Thoracic aorta (tissue), 2 donors: ENCODE results near the gene FRRS1. TPM values are rescaled to one million over a fixed set of nuclear protein-coding genes. Genes with fewer than 3 reads are reported as not detected.
"Not testable (repeated sequence)": the region's sequence is repeated elsewhere in the genome, so short reads cannot be mapped to it uniquely, and the experiment has no call there.

Experiments used
- ATAC-seq: fragments of 150-250 bp; one replicate; pipeline ENCODE4 v1.8.0; 2017; ENCODE audit warnings: low read depth; ENCODE audit not compliant: insufficient number of reproducible peaks, low FRiP score
- DNase-seq: peaks from one replicate; pipeline ENCODE4 v3.0.0-alpha.2; 2020; ENCODE audit warnings: low spot score
- H3K27ac ChIP-seq, 2 donors: fragments of 200-600 bp; sonication (generic); 1 replicate in 1 of 2; 2 replicates in 1 of 2; pipeline ENCODE4 v1.5.1; 2016; ENCODE audit warnings: mild to moderate bottlenecking in 2 of 2, moderate library complexity in 2 of 2
- H3K27me3 ChIP-seq: fragments of 200-600 bp; sonication (generic); replicated peaks from 2 replicates; pipeline ENCODE4 v1.6.0; 2016; ENCODE audit warnings: mild to moderate bottlenecking; ENCODE audit not compliant: insufficient read depth
- H3K36me3 ChIP-seq: fragments of 200-600 bp; sonication (generic); one replicate; pipeline ENCODE4 v1.5.1; 2016
- H3K4me1 ChIP-seq, 2 donors: fragments of 200-600 bp; sonication (generic); 1 replicate in 1 of 2; 2 replicates in 1 of 2; pipeline versions ENCODE4 v1.5.1 to v1.6.0; 2016; ENCODE audit warnings: low read depth in 2 of 2, mild to moderate bottlenecking in 1 of 2; ENCODE audit not compliant: control insufficient read depth in 1 of 2
- H3K4me3 ChIP-seq: fragments of 200-600 bp; sonication (generic); 2 replicates; pipeline ENCODE4 v1.5.1; 2016; ENCODE audit warnings: mild to moderate bottlenecking
- H3K9me3 ChIP-seq: fragments of 200-600 bp; sonication (generic); 2 replicates; pipeline ENCODE4 v1.5.1; 2016
- CTCF ChIP-seq: fragments of 200-600 bp; sonication (generic); IDR thresholded peaks from one replicate; pipeline ENCODE4 v1.5.1; 2019; ENCODE audit warnings: antibody characterized with exemption
- total RNA-seq, 2 donors: library from RNA; depleted of rRNA; stranded (reverse); fragments of >200 nt; gene quantifications; one replicate each; pipeline versions ENCODE4 v1.1.0 to v1.2.3, GENCODE V29; 2016

FRRS1 gene
- total RNA-seq, 2 donors from 2014 or later: 6.1 to 7.6 TPM

DNA sequence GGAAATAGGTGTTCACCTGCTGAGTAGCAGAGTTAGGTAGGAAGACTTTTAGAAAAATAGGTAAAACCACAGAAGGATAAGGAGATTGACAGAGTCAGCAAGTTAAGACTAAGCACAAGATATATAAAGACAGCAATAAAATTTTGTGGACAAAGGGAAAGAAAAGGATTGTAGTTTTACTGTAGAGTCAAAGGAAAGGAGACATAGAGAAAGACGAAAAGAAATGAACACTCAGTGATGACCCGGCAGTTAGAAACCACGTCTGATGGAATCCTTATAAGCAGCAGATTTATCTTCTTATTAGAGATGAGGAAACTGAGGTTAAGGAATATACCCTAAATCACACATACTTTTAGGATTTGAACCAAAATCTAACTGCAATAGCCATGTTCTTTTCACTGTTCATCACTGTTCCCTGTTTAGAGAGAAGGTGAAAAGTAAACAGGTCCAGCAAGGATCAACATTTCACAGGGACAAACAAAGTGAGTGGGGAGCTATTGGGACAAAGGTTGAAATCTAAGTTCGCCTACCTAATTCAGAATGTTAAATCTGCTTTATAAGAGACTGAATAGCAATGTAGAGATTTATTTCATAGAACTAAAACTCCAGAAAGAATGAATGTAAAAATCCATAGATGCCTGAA, 6.8 kb downstream of the FRRS1 start:
- Histone ChIP-seq H3K9me3 (no peaks in the 10 kb centered on the region), H3K27ac (no peak overlapping the region)

DNA sequence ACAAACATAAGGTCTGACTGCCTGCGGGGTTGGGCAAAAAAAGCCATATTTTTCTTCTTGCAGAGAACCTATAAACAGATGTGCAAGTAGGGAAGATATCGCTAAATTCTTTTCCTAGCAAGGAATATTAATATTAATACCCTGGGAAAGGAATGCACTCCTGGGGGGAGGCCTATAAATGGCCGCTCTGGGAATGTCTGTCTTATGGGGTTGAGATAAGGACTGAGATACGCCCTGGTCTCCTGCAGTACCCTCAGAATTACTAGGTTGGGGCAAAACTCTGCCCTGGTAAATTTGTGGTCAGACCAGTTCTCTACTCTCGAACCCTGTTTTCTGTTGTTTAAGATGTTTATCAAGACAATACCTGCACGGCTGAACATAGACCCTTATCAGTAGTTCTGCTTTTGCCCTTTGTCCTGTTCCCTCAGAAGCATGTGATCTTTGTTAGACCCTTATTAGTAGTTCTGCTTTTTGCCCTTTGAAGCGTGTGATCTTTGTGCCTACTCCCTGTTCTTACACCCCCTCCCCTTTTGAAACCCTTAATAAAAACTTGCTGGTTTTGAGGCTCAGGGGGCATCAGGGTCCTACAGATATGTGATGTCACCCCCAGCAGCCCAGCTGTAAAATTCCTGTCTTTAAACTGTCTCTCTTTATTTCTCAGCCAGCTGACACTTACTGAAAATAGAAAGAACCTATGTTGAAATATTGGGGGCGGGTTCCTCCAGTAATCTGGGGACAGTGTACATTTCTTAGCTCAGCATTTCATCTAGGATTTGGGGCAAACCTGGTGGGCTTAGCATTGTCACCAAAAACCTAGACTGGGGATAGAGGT, 7.5 kb downstream of the FRRS1 start:
- ATAC-seq, H3K27me3 ChIP-seq, H3K9me3 ChIP-seq, DNase-seq, H3K36me3 ChIP-seq, H3K4me3 ChIP-seq, H3K27ac ChIP-seq: not testable (repeated sequence)
- H3K4me1 ChIP-seq: peaks cover 5 to 17% of the 10 kb centered on the region in 2 donors

More for the DNA sequence above, 6.8 kb downstream of the FRRS1 start:
- no peak for TF ChIP-seq CTCF
- no peaks in the 10 kb centered on the region for H3K27me3 ChIP-seq
- no peak for ATAC-seq
- H3K4me1 ChIP-seq: peaks cover 5 to 17% of the 10 kb centered on the region in 2 donors
- no peak overlapping the region for H3K4me3 ChIP-seq
- DNase-seq: no peak
- H3K36me3 ChIP-seq: no peaks in the 10 kb centered on the region

- Histone ChIP-seq H3K4me1 (peaks cover 4 to 14% of the 10 kb centered on the region in 2 donors), H3K36me3 (no peaks in the 10 kb centered on the region)
- ATAC-seq: no peak
Observed at GRCh38 chr1:99758073-99758511, 8.3 kb downstream of the FRRS1 start.

GRCh38 chr1:99756598-99756997, 9.8 kb downstream of the FRRS1 start:
- H3K4me3 ChIP-seq: no peak overlapping the region
- TF ChIP-seq CTCF: no peak
- DNase-seq (no peak), ATAC-seq (no peak)
- no peaks in the 10 kb centered on the region for H3K36me3 ChIP-seq
- H3K27me3 ChIP-seq: no peaks in the 10 kb centered on the region
- no peak overlapping the region for H3K27ac ChIP-seq
- no peaks in the 10 kb centered on the region for H3K9me3 ChIP-seq
- no peaks in the 10 kb centered on the region for H3K4me1 ChIP-seq

More at GRCh38 chr1:99758073-99758511, 8.3 kb downstream of the FRRS1 start:
- Histone ChIP-seq H3K4me3 (no peak overlapping the region), H3K27me3 (no peaks in the 10 kb centered on the region), H3K9me3 (no peaks in the 10 kb centered on the region), H3K27ac (no peak overlapping the region)
- DNase-seq: no peak
- no peak for TF ChIP-seq CTCF

DNA sequence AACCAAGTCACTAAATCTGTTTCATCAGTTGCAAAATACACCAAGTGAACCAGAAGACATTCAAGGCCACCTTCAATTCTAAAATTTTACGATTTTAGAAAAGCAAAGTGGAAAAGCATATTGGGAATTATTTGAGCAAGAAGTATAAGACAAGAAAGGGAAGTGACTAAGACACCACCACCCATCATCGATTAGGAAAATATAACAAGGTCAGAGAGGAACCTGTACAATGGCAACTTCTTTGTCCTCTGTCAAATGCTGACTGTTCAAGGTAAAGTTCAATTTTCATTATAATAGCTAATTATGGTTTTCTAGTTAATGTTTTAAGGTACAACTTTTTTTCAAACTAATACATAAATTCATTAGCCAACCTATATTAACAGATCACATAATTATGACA, 10.8 kb downstream of the FRRS1 start:
- DNase-seq: no peak
- no peaks in the 10 kb centered on the region for H3K9me3 ChIP-seq
- no peak overlapping the region for H3K27ac ChIP-seq
- no peaks in the 10 kb centered on the region for H3K4me1 ChIP-seq
- ATAC-seq: no peak
- no peaks in the 10 kb centered on the region for H3K27me3 ChIP-seq
- no peak overlapping the region for H3K4me3 ChIP-seq
- no peak for TF ChIP-seq CTCF
- H3K36me3 ChIP-seq: no peaks in the 10 kb centered on the region
